Effector memory CD8-positive, alpha-beta T cell (primary cell): Measurements from ENCODE around the gene RNPS1.
A peak's percentile ranks its signal among the peaks of the same experiment; 100 is the strongest.
"Not testable (repeated sequence)": the region's sequence is repeated elsewhere in the genome, so short reads cannot be mapped to it uniquely, and the experiment has no call there.

ENCODE experiments used
- ATAC-seq: fragments of 150-1000 bp; cut with Tn5 transposase; replicated peaks from 2 replicates; pipeline ENCODE4 v1.10.0; 2021; ENCODE audit warnings: mild to moderate bottlenecking, moderate library complexity
- DNase-seq, 3 experiments: peaks; one replicate each; pipeline ENCODE4 v3.0.0; 2021
- H3K27ac Mint-ChIP-seq, 2 donors: one replicate each; pipeline ENCODE4 v1.8.0; 2022; ENCODE audit warnings: mild to moderate bottlenecking in 2 of 2, mixed read lengths in 2 of 2, moderate library complexity in 2 of 2
- H3K27me3 Mint-ChIP-seq, 2 donors: one replicate each; pipeline ENCODE4 v1.8.0; 2022; ENCODE audit warnings: mixed read lengths in 2 of 2
- H3K36me3 Mint-ChIP-seq: one replicate; pipeline ENCODE4 v1.8.0; 2022; ENCODE audit warnings: mild to moderate bottlenecking, moderate library complexity, mixed read lengths; ENCODE audit not compliant: insufficient read depth
- H3K4me1 Mint-ChIP-seq, 2 donors: one replicate each; pipeline ENCODE4 v1.8.0; 2022; ENCODE audit warnings: low read depth in 2 of 2, mixed read lengths in 2 of 2
- H3K4me3 Mint-ChIP-seq, 2 donors: one replicate each; pipeline ENCODE4 v1.8.0; 2022; ENCODE audit warnings: mild to moderate bottlenecking in 2 of 2, mixed read lengths in 2 of 2, moderate library complexity in 2 of 2
- H3K9me3 Mint-ChIP-seq, 2 donors: one replicate each; pipeline ENCODE4 v1.8.0; 2022; ENCODE audit warnings: mixed read lengths in 2 of 2

RNPS1 gene

DNA sequence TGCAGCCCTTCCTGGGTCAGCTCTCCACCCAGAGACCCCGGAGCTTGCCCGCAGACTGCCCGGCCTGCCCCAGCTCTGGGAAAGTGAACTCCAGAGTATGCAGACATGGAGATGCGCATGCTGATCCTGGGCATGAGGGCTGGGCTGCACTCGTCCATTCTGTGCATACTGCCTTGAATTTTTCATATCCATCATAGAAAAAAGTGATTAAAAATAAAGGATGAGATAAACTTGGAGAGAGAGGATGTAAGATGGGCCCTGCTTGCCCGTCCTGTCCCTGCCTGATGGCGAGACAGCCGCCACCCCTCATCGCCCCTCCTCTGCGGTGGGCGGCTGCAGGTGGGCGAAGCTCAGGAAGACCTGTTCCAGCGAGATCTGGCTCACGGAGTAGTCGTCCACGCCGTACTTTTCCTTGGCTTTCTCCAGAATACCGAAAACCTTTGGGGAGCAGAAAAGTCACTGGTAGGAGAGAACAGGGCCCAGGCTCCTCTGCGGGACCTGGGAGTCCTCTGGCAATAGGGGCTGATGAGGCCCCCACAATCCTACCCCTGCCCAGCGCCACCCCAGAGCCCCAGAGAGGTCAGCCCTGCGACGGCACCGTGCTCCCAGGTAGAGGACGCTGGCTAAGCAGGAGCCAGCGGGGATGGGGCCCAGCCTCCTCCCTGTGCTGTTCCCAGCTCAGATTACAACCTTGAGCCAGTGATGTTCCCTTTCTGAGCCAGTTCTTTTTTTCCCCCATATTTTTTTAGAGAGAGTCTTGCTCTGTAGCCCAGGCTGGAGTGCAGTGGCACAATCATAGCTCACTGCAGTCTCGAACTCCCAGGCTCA, 8.7 kb upstream of the RNPS1 start:
- Mint-ChIP-seq H3K27ac (no peak overlapping the region), H3K4me3 (no peak overlapping the region), H3K4me1 (peaks cover 0 to 2% of the 10 kb centered on the region in 2 donors), H3K9me3 (no peaks in the 10 kb centered on the region), H3K36me3 (peaks cover 6% of the 10 kb centered on the region), H3K27me3 (no peaks in the 10 kb centered on the region)
- DNase-seq (no peak), ATAC-seq (no peak)

DNA sequence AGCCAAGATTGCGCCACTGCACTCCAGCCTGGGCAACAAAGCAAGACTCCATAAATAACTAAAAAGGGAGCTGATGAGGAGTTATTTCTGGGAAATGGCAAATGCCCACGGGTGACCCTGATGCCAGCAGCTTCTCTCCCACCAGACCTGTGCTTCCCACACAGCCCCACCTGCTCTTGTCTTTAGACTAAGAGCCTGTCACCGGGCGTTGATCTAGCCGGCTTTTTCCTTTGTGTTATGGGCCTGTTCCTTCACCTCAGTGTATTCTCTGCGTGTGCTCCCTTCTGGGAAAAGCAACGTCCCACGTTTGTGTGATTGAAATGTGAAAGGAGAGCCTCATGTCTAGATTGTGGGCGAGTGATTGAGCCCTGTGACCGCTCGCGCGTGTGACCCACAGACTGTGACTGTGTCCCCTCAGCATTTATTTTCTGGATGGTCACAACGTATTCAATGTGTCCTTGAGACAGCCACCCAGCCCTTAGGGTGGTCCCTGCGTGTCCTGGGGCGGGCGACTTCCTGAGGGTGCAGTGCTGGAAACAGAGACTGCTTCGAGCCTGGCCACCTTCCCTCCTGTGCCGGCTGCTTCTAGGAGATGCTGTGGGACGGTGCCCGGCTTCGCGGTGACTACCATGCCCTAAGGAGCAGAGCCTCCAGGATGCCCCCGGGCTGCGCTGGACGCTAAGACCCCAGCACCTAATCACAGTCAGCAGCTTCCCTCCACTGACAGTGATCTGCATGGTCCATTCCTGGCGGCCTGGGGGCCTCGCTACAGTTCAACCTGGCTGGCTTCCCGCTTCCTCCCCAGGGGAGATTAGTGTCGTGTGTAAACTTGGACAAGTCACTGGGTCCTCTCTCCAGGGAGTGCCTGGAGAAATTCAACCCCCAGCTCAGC, 7.8 kb upstream of the RNPS1 start:
- H3K4me3 Mint-ChIP-seq, result no peak overlapping the region
- no peak overlapping the region for H3K27ac Mint-ChIP-seq
- H3K4me1 Mint-ChIP-seq, result peaks cover 0 to 2% of the 10 kb centered on the region in 2 donors
- peaks cover 4% of the 10 kb centered on the region for H3K36me3 Mint-ChIP-seq
- no peak for DNase-seq
- no peaks in the 10 kb centered on the region for H3K27me3 Mint-ChIP-seq
- ATAC-seq, result no peak
- no peaks in the 10 kb centered on the region for H3K9me3 Mint-ChIP-seq

DNA sequence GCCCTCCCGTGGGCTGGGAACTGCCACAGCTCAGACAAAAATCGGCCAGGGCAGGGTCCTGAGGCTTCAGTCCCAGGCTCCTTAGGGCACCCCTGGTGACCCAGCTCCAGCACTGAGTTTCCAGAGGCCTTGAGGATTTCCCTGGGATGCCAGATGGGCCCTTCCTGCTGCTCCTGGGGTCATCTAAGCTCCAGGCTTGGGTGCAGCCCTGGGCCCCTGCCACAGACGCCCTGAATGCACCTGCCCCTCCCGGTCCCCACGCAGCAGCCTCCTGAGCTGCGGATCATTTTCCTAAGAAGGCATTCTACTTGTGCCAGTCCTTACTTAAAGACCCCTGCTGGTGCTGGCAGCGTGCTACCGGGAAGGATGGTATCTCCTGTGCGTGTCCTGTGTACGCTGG, 6.0 kb upstream of the RNPS1 start:
- no peak overlapping the region for H3K4me3 Mint-ChIP-seq
- peaks cover 2% of the 10 kb centered on the region for H3K36me3 Mint-ChIP-seq
- DNase-seq (no peak), ATAC-seq (no peak)
- peaks cover 9 to 10% of the 10 kb centered on the region in 2 donors for H3K4me1 Mint-ChIP-seq
- H3K27ac Mint-ChIP-seq, result no peak overlapping the region
- no peaks in the 10 kb centered on the region for H3K9me3 Mint-ChIP-seq
- H3K27me3 Mint-ChIP-seq, result no peaks in the 10 kb centered on the region

DNA sequence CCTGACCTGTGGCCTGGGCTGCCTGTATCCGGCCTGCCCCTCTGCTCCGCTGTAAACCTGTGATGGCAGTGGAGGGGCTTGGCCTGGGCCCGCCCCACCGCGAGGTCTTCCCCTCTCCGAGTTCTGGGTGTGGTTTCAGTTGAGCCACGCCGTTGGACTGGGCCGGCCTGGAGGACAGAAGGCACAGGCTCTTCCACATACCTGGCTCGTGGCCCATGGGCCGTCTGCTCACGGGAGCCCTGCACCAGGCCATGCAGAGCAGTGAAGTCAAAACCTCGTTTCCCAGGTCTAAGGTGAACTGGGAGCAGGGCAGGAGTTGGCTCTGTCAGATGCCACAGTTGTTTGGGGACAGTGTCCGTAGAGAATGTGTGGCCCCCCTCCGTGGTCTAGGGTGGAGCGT, 5.6 kb upstream of the RNPS1 start:
- Mint-ChIP-seq H3K4me1 (peaks cover 11 to 13% of the 10 kb centered on the region in 2 donors), H3K4me3 (no peak overlapping the region), H3K9me3 (no peaks in the 10 kb centered on the region), H3K27ac (peak overlapping the region in 1 of 2 donors; percentile 35), H3K27me3 (no peaks in the 10 kb centered on the region), H3K36me3 (peaks cover 2% of the 10 kb centered on the region)
- no peak for ATAC-seq
- no peak for DNase-seq

DNA sequence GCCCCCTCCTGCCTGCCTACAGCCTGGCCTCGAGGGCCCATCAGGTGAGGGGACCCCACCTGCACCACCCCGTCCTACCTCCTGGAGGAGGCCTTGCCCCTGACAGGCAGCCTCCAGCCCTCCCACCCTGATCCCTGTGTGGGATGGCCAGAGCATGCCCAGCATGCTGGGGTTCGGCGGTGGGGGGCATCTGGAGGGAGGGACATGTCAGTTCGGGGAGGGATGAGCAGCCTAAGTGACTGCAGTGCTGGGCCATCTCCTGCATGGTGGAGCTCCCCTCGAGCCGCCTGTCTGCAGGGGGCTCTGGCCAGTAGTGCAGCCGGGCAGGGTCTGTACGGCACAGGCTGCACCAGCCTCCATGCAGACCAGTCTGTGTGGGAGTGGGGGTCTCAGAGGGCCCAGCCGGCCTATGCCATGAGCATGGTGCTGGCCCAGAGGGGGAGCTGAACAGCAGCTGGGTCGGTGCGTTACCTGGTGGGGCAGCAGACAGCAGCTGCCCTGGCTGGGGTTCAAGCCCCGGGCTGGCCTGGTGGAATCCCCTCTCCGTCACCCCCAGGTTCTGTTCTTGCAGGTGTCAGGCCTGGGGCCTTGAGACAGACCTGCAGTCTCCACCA, 4.0 kb upstream of the RNPS1 start:
- peaks cover 14 to 16% of the 10 kb centered on the region in 2 donors for H3K4me1 Mint-ChIP-seq
- H3K27me3 Mint-ChIP-seq, result no peaks in the 10 kb centered on the region
- H3K27ac Mint-ChIP-seq, result no peak overlapping the region
- ATAC-seq, result no peak
- no peak for DNase-seq
- peaks cover 16% of the 10 kb centered on the region for H3K36me3 Mint-ChIP-seq
- H3K4me3 Mint-ChIP-seq, result no peak overlapping the region
- no peaks in the 10 kb centered on the region for H3K9me3 Mint-ChIP-seq

DNA sequence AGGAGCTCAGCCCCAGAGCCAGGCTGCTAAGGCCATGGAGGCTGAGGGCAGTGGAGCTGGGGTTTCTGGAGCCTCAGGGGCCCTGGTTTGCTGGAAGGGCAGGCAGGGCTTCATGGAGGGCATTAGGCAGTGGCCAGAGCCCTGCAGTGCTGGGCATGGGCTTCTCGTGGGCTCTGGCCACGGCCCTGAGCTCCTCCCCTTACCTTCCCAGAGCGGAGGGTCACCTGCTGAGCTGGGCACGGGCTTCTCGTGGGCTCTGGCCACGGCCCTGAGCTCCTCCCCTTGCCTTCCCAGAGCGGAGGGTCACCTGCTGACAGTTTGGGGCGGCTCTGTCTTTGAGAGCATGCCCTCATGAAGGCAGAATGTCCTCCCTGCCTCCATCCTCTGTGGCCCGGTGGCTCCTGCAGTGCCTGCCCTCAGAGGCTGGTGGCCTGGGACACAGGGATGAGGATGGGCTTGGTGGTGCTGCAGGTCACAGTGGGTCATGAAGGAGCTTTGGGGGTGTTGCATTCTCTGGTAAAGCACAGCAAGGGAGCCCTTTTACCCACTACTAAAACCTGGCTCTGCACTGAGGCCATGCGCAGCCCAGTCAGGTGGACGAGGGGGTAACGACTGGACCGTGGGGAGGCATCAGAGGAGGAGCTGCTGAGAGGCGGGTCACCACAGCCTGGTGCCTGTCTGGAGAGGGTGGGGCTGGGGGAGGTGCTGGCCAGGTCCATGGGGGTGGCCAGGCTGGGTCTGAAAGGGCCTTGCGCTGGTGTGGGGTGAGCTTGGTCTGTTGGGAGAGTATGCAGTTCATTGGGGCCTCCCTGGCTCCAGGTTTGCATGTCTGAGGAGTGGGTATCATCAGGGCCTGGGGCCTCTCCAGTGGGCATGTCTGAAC, 2.9 kb upstream of the RNPS1 start:
- ATAC-seq, result no peak
- peaks cover 21% of the 10 kb centered on the region for H3K36me3 Mint-ChIP-seq
- peaks cover 20 to 25% of the 10 kb centered on the region in 2 donors for H3K4me1 Mint-ChIP-seq
- DNase-seq, result no peak
- H3K27ac Mint-ChIP-seq, result peak overlapping the region in 1 of 2 donors; percentile 46
- no peak overlapping the region for H3K4me3 Mint-ChIP-seq
- no peaks in the 10 kb centered on the region for H3K27me3 Mint-ChIP-seq
- no peaks in the 10 kb centered on the region for H3K9me3 Mint-ChIP-seq

DNA sequence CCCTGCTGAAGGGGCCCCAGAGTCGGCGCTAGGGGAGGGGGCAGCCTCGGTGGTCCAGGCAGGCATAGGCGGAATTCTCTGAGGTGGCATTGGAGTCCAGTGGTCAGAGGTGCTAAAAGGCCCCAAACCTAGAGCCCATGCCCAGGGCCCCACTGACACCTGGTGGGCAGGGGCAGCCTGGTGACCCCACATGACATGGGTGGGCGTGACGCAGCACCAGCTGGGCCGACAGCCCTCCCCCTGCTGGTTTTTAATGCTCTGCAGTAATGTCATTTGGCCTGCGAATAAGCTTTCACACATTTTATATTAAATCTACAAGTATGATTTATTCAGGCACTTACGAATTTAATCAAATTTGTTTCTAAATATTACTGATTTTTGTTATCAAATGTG, 2.1 kb upstream of the RNPS1 start:
- no peak overlapping the region for H3K27ac Mint-ChIP-seq
- DNase-seq (no peak), ATAC-seq (no peak)
- H3K9me3 Mint-ChIP-seq, result no peaks in the 10 kb centered on the region
- no peaks in the 10 kb centered on the region for H3K27me3 Mint-ChIP-seq
- H3K4me3 Mint-ChIP-seq, result peak overlapping the region in 1 of 2 donors; percentile 97
- peaks cover 27% of the 10 kb centered on the region for H3K36me3 Mint-ChIP-seq
- peaks cover 20 to 30% of the 10 kb centered on the region in 2 donors for H3K4me1 Mint-ChIP-seq

DNA sequence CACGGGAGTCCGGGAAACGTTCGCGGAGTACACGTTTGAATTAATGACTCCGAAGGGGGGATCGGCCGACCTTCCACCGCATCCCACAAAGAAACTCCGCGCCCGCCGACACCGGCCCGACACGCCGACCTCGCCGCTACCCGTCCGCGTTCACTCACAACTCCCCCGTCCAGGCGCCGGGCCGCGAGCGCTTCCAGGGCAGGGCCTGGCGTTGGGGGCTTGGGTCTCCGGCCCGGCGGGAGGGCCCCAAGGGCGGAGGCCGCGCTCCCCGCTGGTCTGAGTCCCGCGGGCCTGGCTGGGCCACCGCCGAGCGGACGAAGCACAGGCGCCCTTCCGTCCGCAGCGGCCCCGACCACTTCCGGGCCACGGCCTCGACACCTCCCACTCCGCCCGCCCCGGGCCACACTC, 417 bp downstream of the RNPS1 start:
- not testable (repeated sequence) for DNase-seq, H3K9me3 Mint-ChIP-seq, H3K27me3 Mint-ChIP-seq
- Mint-ChIP-seq H3K4me3 (peak overlapping the region; percentile 97), H3K4me1 (peaks cover 23 to 36% of the 10 kb centered on the region in 2 donors), H3K27ac (peak overlapping the region; percentile 98 to 99), H3K36me3 (peaks cover 51% of the 10 kb centered on the region)
- ATAC-seq, result peak; percentile 49

DNA sequence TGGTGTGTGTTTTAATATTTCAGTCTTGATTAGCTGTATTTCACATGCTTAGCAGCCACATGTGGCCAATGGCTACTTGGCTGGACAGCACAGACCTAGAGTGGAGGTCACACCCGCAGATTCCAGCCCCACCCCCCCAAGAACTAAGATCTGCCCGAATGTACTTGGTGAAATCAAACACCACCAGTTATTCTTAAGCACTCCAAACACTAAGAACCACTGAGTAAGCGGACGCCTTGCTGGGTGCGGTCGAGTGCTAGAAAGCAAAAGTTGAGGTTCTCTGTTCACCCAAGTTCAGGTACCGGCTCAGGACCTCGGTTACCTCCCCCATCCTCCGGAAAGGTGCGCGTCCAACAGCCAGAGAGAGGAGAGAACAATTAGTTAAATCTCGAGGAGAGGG, 1.0 kb downstream of the RNPS1 start:
- Mint-ChIP-seq H3K4me3 (peak overlapping the region; percentile 97), H3K27ac (peak overlapping the region; percentile 98 to 99), H3K36me3 (peaks cover 57% of the 10 kb centered on the region), H3K4me1 (peaks cover 23 to 36% of the 10 kb centered on the region in 2 donors)
- not testable (repeated sequence) for ATAC-seq, H3K27me3 Mint-ChIP-seq, H3K9me3 Mint-ChIP-seq
- peak in 1 of 3 experiments; percentile 21 for DNase-seq

DNA sequence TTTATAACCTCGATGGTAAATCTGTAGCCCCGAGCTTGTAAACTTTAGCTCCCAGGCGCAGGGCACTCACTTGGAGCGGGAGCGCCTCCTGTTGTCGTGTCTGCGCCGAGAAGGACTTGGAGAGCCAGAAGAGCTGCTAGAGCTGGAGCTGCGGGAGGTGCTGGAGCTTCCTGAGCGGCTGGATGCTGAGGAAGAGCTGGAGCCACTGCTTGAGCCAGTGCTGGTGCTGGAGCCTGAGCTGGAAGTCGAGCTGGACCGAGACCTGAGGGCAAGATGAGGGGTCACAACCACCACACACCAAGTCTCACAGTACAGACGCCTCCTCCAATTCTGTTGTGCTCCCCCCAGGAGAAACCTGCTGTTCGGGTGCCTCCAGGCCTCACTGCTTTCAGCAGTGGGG, 4.9 kb downstream of the RNPS1 start:
- not testable (repeated sequence) for ATAC-seq, DNase-seq, H3K27me3 Mint-ChIP-seq, H3K27ac Mint-ChIP-seq, H3K4me3 Mint-ChIP-seq, H3K9me3 Mint-ChIP-seq
- peaks cover 93% of the 10 kb centered on the region for H3K36me3 Mint-ChIP-seq
- peaks cover 11 to 24% of the 10 kb centered on the region in 2 donors for H3K4me1 Mint-ChIP-seq

DNA sequence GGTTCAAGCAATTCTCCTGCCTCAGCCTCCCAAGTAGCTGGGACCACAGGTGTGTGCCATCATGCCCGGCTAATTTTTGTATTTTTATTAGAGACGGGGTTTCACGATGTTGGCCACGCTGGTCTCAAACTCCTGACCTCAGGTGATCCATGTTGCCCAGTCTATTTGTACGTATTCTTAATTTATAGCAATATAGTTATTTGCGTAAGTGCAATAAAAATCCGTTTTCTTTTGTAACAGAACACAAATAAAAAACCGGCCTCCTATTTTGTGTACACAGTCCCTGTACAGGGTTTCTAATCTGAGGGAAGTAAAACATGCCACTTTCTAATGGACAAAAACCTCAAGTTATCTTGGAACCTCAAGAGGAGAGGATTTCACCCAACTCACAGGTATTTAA, 7.7 kb downstream of the RNPS1 start:
- no peak for DNase-seq
- Mint-ChIP-seq H3K9me3 (no peaks in the 10 kb centered on the region), H3K4me1 (peaks cover 5 to 8% of the 10 kb centered on the region in 2 donors), H3K4me3 (no peak overlapping the region), H3K27me3 (no peaks in the 10 kb centered on the region), H3K27ac (no peak overlapping the region), H3K36me3 (peaks cover 99% of the 10 kb centered on the region)
- ATAC-seq, result no peak

DNA sequence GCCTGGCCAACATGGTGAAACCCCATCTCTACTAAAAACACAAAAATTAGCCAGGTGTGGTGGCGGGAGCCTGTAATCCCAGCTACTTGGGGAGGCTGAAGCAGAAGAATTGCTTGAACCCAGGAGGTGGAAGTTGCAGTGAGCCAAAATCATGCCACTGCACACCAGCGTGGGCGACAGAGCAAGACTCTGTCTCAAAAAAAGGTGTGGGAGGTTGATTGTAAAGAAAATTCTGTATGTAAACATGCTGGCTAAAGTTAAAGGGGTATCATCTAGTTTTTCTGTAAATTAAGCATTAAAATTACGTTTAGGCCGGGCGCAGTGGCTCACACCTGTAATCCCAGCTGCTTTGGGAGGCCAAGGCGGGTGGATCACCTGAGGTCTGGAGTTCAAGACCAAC, 9.4 kb downstream of the RNPS1 start:
- H3K4me1 Mint-ChIP-seq, DNase-seq, H3K4me3 Mint-ChIP-seq, ATAC-seq, H3K27ac Mint-ChIP-seq, H3K9me3 Mint-ChIP-seq, H3K27me3 Mint-ChIP-seq: not testable (repeated sequence)
- H3K36me3 Mint-ChIP-seq, result peaks cover 100% of the 10 kb centered on the region

DNA sequence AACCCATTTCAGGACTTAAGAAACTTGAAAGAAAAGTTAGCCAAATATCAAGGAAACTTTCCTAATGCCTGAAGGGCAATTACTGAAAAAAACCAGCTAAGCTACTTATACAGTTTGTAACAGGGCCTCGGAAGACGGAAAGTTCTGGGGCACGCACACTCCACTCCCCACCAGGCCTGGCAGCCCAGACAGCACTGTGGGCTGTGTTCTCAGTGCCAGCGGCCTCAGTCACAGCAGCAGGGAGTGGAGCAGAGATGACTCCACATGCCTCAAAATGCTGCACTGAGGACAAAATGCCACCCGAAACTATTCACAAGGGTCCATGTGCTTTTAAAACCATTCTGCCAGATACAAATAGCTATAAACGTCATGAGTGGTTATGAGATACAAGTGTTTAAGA, 10.2 kb downstream of the RNPS1 start:
- H3K9me3 Mint-ChIP-seq, result no peaks in the 10 kb centered on the region
- peaks cover 100% of the 10 kb centered on the region for H3K36me3 Mint-ChIP-seq
- H3K27ac Mint-ChIP-seq, result no peak overlapping the region

More for the DNA sequence above, 10.2 kb downstream of the RNPS1 start:
- ATAC-seq, result no peak
- no peak overlapping the region for H3K4me3 Mint-ChIP-seq
- H3K4me1 Mint-ChIP-seq, result no peaks in the 10 kb centered on the region
- no peaks in the 10 kb centered on the region for H3K27me3 Mint-ChIP-seq
- no peak for DNase-seq
